Muscle layer of duodenum (tissue), 2 donors: Measurements from ENCODE around the gene P3H1.
"Not testable (repeated sequence)": the region's sequence is repeated elsewhere in the genome, so short reads cannot be mapped to it uniquely, and the experiment has no call there.

Experiments used
- H3K27ac ChIP-seq: one replicate; pipeline ENCODE4 v1.7.0; 2013; ENCODE audit warnings: mild to moderate bottlenecking, low read length
- H3K27me3 ChIP-seq: one replicate; pipeline ENCODE4 v1.7.0; 2013; ENCODE audit warnings: low read depth, mild to moderate bottlenecking, control low read depth, low read length
- H3K36me3 ChIP-seq, 2 donors: one replicate each; pipeline ENCODE4 v1.7.0; 2013; ENCODE audit warnings: low read length in 2 of 2, control low read depth in 1 of 2, mild to moderate bottlenecking in 1 of 2; ENCODE audit not compliant: insufficient read depth in 2 of 2, control insufficient read depth in 1 of 2
- H3K4me1 ChIP-seq, 2 donors: one replicate each; pipeline ENCODE4 v1.7.0; 2013; ENCODE audit warnings: low read length in 2 of 2, mild to moderate bottlenecking in 2 of 2, control low read depth in 1 of 2, moderate library complexity in 1 of 2; ENCODE audit not compliant: insufficient read depth in 2 of 2, control insufficient read depth in 1 of 2
- H3K4me3 ChIP-seq, 2 donors: one replicate each; pipeline ENCODE4 v1.7.0; 2013; ENCODE audit warnings: low read length in 2 of 2, low read depth in 1 of 2, mild to moderate bottlenecking in 1 of 2
- H3K9me3 ChIP-seq, 2 donors: one replicate each; pipeline ENCODE4 v1.7.0; 2013; ENCODE audit warnings: low read length in 2 of 2, control low read depth in 1 of 2, mild to moderate bottlenecking in 1 of 2; ENCODE audit not compliant: control insufficient read depth in 1 of 2
- donor health status: healthy.

The P3H1 gene

GRCh38 chr1:42753070-42753469 lies 13.8 kb downstream of the P3H1 start:
- H3K27ac ChIP-seq = no peak overlapping the region
- peaks cover 70 to 84% of the 10 kb centered on the region in 2 donors for H3K36me3 ChIP-seq
- no peaks in the 10 kb centered on the region for H3K4me1 ChIP-seq
- no peaks in the 10 kb centered on the region for H3K9me3 ChIP-seq
- no peaks in the 10 kb centered on the region for H3K27me3 ChIP-seq
- no peak overlapping the region for H3K4me3 ChIP-seq

DNA sequence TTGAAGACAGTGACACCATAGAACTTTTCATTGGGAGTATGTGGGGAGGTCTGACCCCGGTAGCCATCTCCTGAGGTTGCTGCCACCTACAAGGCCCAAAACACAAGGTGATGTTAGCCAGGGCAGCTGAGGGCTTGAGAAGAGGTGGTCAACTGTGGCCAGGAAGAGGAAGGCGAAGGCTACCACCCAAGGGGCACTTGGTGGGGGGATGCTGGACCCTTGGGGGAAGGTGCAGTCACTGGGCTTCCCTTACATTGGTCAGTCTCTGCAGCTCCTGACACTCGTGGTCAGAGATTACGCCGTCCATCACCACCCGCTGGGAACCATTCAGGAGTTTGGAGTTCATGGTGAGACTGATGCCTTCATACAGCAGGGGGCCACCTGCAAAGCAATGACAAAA lies 14.5 kb downstream of the P3H1 start:
- Histone ChIP-seq H3K27ac (no peak overlapping the region), H3K9me3 (no peaks in the 10 kb centered on the region), H3K4me3 (no peak overlapping the region), H3K27me3 (no peaks in the 10 kb centered on the region), H3K36me3 (peaks cover 67 to 84% of the 10 kb centered on the region in 2 donors), H3K4me1 (no peaks in the 10 kb centered on the region)

DNA sequence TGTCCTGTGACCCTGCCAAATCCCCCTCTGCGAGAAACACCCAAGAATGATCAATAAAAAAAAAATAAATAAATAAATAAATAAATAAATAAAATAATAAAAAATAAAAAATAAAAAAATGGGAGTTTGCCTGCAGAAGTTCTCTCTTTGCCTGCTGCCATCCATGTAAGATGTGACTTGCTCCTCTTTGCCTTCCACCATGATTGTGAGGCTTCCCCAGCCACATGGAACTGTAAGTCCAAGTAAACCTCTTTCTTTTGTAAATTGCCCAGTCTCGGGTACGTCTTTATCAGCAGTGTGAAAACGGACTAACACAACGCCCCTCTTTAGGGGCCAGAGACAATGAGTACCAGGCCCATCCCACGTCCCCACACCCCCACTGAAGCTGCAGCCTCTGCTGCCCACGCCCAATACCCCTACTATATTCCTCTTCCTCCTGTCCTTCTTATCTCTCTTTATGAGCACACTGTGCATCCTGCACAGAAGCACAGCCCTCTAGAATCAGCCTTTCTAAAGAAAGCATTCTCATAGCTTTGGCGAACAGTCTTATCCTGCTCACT lies 15.2 kb downstream of the P3H1 start:
- H3K36me3 ChIP-seq = peaks cover 69 to 87% of the 10 kb centered on the region in 2 donors
- H3K27ac ChIP-seq = not testable (repeated sequence)

GRCh38 chr1:42750041-42750440 lies 16.8 kb downstream of the P3H1 start:
- H3K36me3 ChIP-seq = peaks cover 63 to 83% of the 10 kb centered on the region in 2 donors
- no peak overlapping the region for H3K27ac ChIP-seq
- no peaks in the 10 kb centered on the region for H3K27me3 ChIP-seq
- H3K4me3 ChIP-seq = no peak overlapping the region
- H3K4me1 ChIP-seq = no peaks in the 10 kb centered on the region
- H3K9me3 ChIP-seq = no peaks in the 10 kb centered on the region

More for the DNA sequence above, 15.2 kb downstream of the P3H1 start:
- H3K4me3 ChIP-seq, H3K9me3 ChIP-seq, H3K4me1 ChIP-seq, H3K27me3 ChIP-seq: not testable (repeated sequence)

GRCh38 chr1:42748461-42749410 lies 18.1 kb downstream of the P3H1 start:
- Histone ChIP-seq H3K4me1 (no peaks in the 10 kb centered on the region), H3K36me3 (peaks cover 51 to 70% of the 10 kb centered on the region in 2 donors), H3K9me3 (no peaks in the 10 kb centered on the region), H3K4me3 (no peak overlapping the region), H3K27me3 (no peaks in the 10 kb centered on the region), H3K27ac (no peak overlapping the region)

- no peaks in the 10 kb centered on the region for H3K27me3 ChIP-seq
- no peak overlapping the region for H3K4me3 ChIP-seq
- no peaks in the 10 kb centered on the region for H3K9me3 ChIP-seq
- H3K36me3 ChIP-seq = peaks cover 51 to 63% of the 10 kb centered on the region in 2 donors
- H3K4me1 ChIP-seq = no peaks in the 10 kb centered on the region
- no peak overlapping the region for H3K27ac ChIP-seq
These were observed 18.8 kb downstream of the P3H1 start for GRCh38 chr1:42748021-42748420.

- Histone ChIP-seq H3K36me3 (peaks cover 43 to 54% of the 10 kb centered on the region in 2 donors), H3K9me3 (no peaks in the 10 kb centered on the region), H3K4me1 (no peaks in the 10 kb centered on the region), H3K27ac (no peak overlapping the region), H3K4me3 (no peak overlapping the region), H3K27me3 (no peaks in the 10 kb centered on the region)
These were observed 19.7 kb downstream of the P3H1 start for GRCh38 chr1:42747125-42747524.

- peaks cover 38 to 49% of the 10 kb centered on the region in 2 donors for H3K36me3 ChIP-seq
- no peaks in the 10 kb centered on the region for H3K27me3 ChIP-seq
- H3K27ac ChIP-seq = no peak overlapping the region
- no peaks in the 10 kb centered on the region for H3K4me1 ChIP-seq
- no peaks in the 10 kb centered on the region for H3K9me3 ChIP-seq
- H3K4me3 ChIP-seq = no peak overlapping the region
These were observed 20.3 kb downstream of the P3H1 start for GRCh38 chr1:42746436-42747105.

DNA sequence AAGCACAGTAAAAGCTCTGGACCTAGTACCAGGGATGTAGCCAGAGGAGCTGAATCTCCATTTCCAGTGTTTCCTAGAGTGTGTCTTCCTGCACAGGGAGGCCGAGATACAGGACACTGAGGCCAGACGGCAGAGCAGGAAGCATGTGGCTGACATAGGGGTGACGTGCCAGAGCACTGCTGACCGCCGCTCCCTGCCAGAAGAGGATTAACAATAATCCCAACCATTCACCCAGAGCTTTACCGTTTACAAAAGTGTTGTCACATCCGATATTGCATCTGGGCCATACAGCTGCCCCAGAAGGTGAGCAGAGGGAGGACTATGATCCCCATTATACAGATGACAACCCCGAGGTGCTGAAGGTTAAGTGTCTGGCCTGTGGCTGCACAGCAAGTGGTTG lies 21.0 kb downstream of the P3H1 start:
- Histone ChIP-seq H3K27me3 (no peaks in the 10 kb centered on the region), H3K27ac (no peak overlapping the region), H3K4me3 (no peak overlapping the region), H3K36me3 (peaks cover 38 to 47% of the 10 kb centered on the region in 2 donors), H3K4me1 (no peaks in the 10 kb centered on the region), H3K9me3 (no peaks in the 10 kb centered on the region)

DNA sequence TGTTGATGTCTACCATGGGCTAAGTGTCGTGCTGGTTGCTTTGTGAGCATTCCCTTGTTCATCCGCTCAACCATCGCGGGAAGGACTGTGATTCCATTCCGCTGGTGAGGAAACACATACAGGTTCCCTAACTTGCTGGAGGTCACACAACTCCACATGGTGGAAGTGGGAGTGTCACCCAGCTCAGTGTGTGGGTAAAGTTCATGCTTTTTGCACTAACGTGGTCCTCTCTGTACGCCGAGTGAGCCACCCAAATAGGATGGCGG lies 22.7 kb downstream of the P3H1 start:
- Histone ChIP-seq H3K27me3 (no peaks in the 10 kb centered on the region), H3K4me3 (no peak overlapping the region), H3K4me1 (no peaks in the 10 kb centered on the region), H3K36me3 (peaks cover 26 to 34% of the 10 kb centered on the region in 2 donors), H3K27ac (no peak overlapping the region), H3K9me3 (no peaks in the 10 kb centered on the region)

DNA sequence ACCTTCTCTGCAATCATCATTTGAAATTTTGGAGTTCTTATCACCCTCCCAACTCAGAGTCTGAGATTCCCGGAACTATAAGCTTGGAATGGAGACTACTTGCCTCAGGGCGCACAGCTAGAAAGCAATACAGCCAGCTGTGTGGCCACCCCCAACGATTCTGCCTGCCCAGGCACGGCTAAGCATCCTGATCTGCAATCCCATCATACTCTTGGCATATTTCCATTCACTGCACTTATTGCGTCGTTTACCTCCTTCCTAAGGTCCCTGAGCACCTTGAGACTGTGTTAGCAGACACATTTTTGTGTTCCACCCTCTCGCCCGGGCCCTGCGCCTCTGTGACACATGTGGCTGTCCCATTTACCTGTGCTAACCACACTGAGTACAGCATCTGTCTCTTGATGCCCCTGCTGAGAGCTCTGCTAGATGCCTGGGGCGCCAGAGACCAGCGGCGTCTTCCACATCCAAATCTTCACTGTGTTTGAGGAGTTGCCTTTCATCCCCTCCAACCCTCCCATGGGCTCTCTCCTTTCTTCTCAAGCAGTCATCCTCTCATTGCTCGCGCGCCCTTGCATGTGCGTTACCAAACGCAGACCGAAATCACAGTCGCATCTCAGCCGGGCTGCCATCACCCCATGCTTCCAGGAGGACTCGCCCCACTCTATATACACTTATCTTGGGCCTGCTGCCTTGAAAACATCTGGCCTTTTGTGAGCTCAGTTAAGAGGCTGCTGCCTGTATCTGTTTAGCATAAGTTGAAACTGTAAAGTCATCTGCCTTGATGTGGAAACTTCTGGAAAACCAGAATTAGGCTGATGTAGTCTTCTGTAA lies 23.3 kb downstream of the P3H1 start:
- Histone ChIP-seq H3K4me3 (no peak overlapping the region), H3K27me3 (no peaks in the 10 kb centered on the region), H3K27ac (no peak overlapping the region), H3K36me3 (peaks cover 24 to 29% of the 10 kb centered on the region in 2 donors), H3K4me1 (no peaks in the 10 kb centered on the region), H3K9me3 (no peaks in the 10 kb centered on the region)
